ENCODE results near the gene ZFY.

ZFY gene

GRCh38 chrY:3023606-3024005, 88.4 kb downstream of the ZFY start:
- Histone ChIP-seq H4K20me1 (ENCODE audit: insufficient read depth, low read length) (no peaks in the 10 kb centered on the region), H3K4me1 (ENCODE audit: insufficient read depth, low read length) (no peaks in the 10 kb centered on the region), H3K4me2 (ENCODE audit: insufficient read depth, low read length) (no peak overlapping the region)

GRCh38 chrY:3025357-3025756, 90.2 kb downstream of the ZFY start:
- no peaks in the 10 kb centered on the region for H4K20me1 ChIP-seq (ENCODE audit: insufficient read depth, low read length)
- no peak overlapping the region for H2AFZ ChIP-seq (ENCODE audit: low read depth, low read length)
- ATAC-seq (ENCODE audit: insufficient read depth, low read depth): no peak
- no peak overlapping the region for H3K27ac ChIP-seq (ENCODE audit: low read length)
- no peak overlapping the region for H3K4me3 ChIP-seq (ENCODE audit: low read depth in 1 of 2, low read length in 2 of 2)
- no peaks in the 10 kb centered on the region for H3K36me3 ChIP-seq (ENCODE audit: insufficient read depth, low read length)
- TF ChIP-seq EZH2 (IDR thresholded peaks at IDR 0.05; ENCODE audit: borderline replicate concordance, low read depth, low read length, severe bottlenecking): no peak
- no peak for TF ChIP-seq CTCF (IDR thresholded peaks at IDR 0.05; ENCODE audit: borderline replicate concordance, extremely low read depth, low read length, poor library complexity, severe bottlenecking)
- H3K79me2 ChIP-seq (ENCODE audit: insufficient read depth, low read length): no peaks in the 10 kb centered on the region
- H3K4me2 ChIP-seq (ENCODE audit: insufficient read depth, low read length): no peak overlapping the region
- H3K4me1 ChIP-seq (ENCODE audit: insufficient read depth, low read length): no peaks in the 10 kb centered on the region
- no peak for DNase-seq
- no peaks in the 10 kb centered on the region for H3K27me3 ChIP-seq (ENCODE audit: insufficient read depth, low read length, poor library complexity)
- no peaks in the 10 kb centered on the region for H3K9me3 ChIP-seq (ENCODE audit: insufficient read depth, low read length, severe bottlenecking)
- H3K9ac ChIP-seq (ENCODE audit: low read depth, low read length): no peak overlapping the region

More at GRCh38 chrY:3023606-3024005, 88.4 kb downstream of the ZFY start:
- TF ChIP-seq CTCF (IDR thresholded peaks at IDR 0.05; ENCODE audit: borderline replicate concordance, extremely low read depth, low read length, poor library complexity, severe bottlenecking) (no peak), EZH2 (IDR thresholded peaks at IDR 0.05; ENCODE audit: borderline replicate concordance, low read depth, low read length, severe bottlenecking) (no peak)
- H3K79me2 ChIP-seq (ENCODE audit: insufficient read depth, low read length): no peaks in the 10 kb centered on the region
- ATAC-seq (ENCODE audit: insufficient read depth, low read depth): no peak
- no peak for DNase-seq
- H3K4me3 ChIP-seq (ENCODE audit: low read depth in 1 of 2, low read length in 2 of 2): no peak overlapping the region
- no peaks in the 10 kb centered on the region for H3K36me3 ChIP-seq (ENCODE audit: insufficient read depth, low read length)
- no peaks in the 10 kb centered on the region for H3K27me3 ChIP-seq (ENCODE audit: insufficient read depth, low read length, poor library complexity)
- no peak overlapping the region for H3K9ac ChIP-seq (ENCODE audit: low read depth, low read length)
- no peaks in the 10 kb centered on the region for H3K9me3 ChIP-seq (ENCODE audit: insufficient read depth, low read length, severe bottlenecking)
- H3K27ac ChIP-seq (ENCODE audit: low read length): no peak overlapping the region
- no peak overlapping the region for H2AFZ ChIP-seq (ENCODE audit: low read depth, low read length)

Measured in DND-41 (cell line).